ENCODE results near the gene NEK7. TPM values are rescaled to one million over a fixed set of nuclear protein-coding genes. Genes with fewer than 3 reads are reported as not detected.

The NEK7 gene
- total and polyA plus RNA-seq, 2 of the 8 experiments (the other 6 are each of a cell fraction or from before 2014, with no cell fraction given): 5.1 to 10.0 TPM

- no peak overlapping the region for H3K4me2 ChIP-seq (ENCODE audit: insufficient read depth in 1 of 2, low read depth in 2 of 2, low read length in 2 of 2)
- H4K20me1 ChIP-seq (replicated peaks in 1 of 2; ENCODE audit: control insufficient read depth in 1 of 2, insufficient read depth in 2 of 2, low read length in 2 of 2): no peaks in the 10 kb centered on the region
- peaks cover 0 to 21% of the 10 kb centered on the region in 2 experiments; a peak in 1 of 4 replicates for H3K79me2 ChIP-seq (ENCODE audit: control insufficient read depth in 1 of 2, insufficient read depth in 2 of 2, low read length in 2 of 2)
- 81% methylated on average over 3 of the region's 3 CpGs; no CpG with 5 or more reads in 1 of the 2 experiments for WGBS, 2 experiments (ENCODE audit: extremely low coverage in 1 of 2, insufficient coverage in 1 of 2, insufficient read length in 1 of 2, insufficient replicate concordance in 2 of 2, low coverage in 1 of 2, low lambda C conversion rate in 2 of 2, missing lambda C conversion rate in 1 of 2)
- H4K5ac ChIP-seq (ENCODE audit: insufficient read length, low read depth, low read length): no peak overlapping the region
- ChIA-PET POLR2A (ENCODE audit: partially characterized antibody) (no interaction called here), CTCF (ENCODE audit: partially characterized antibody) (interaction anchor here (0.6 kb wide), 1 partner anchor 265 kb away, joined by 3 read pairs; no protein-coding TSS in a partner anchor)
- no peaks in the 10 kb centered on the region for H3K4me1 ChIP-seq (replicated peaks in 1 of 4; ENCODE audit: control insufficient read depth in 3 of 4, insufficient read depth in 4 of 4, low read length in 3 of 4)
- H2BK12ac ChIP-seq (ENCODE audit: low read depth, low read length): no peak overlapping the region
- H4K91ac ChIP-seq (replicated peaks; ENCODE audit: insufficient read length, low read length): no peak overlapping the region
- no peak overlapping the region for H4K8ac ChIP-seq (ENCODE audit: extremely low read depth, insufficient read depth, low read length)
- H2BK15ac ChIP-seq (ENCODE audit: low read length): no peak overlapping the region
- no peaks in the 10 kb centered on the region for H3K9me3 ChIP-seq (ENCODE audit: insufficient read depth in 2 of 2, low read depth in 1 of 2, low read length in 1 of 2)
- H2AK5ac ChIP-seq (ENCODE audit: low read depth, low read length): no peak overlapping the region
- no peak overlapping the region for H3K14ac ChIP-seq (ENCODE audit: insufficient read length)
- DNase-seq (ENCODE audit: low read depth in 1 of 2, low spot score in 2 of 2) (no peak), FAIRE-seq (no peak)
- no peak overlapping the region for H3K56ac ChIP-seq (replicated peaks; ENCODE audit: insufficient read length, low read depth, low read length)
- no peaks in the 10 kb centered on the region for H3K27me3 ChIP-seq (replicated peaks in 1 of 4; ENCODE audit: control insufficient read depth in 3 of 4, extremely low read depth in 1 of 4, insufficient read depth in 3 of 4, low read length in 3 of 4)
- no peak overlapping the region for H2AFZ ChIP-seq (ENCODE audit: low read length)
- no peak overlapping the region for H3K27ac ChIP-seq (ENCODE audit: low read depth, low read length)
- H3K18ac ChIP-seq (ENCODE audit: extremely low read depth, low read length): no peak overlapping the region
- no peaks in the 10 kb centered on the region for H3K79me1 ChIP-seq (ENCODE audit: low read depth, low read length)
- H3K9ac ChIP-seq (replicated peaks in 1 of 4; ENCODE audit: extremely low read depth in 1 of 4, low read depth in 3 of 4, low read length in 3 of 4): no peak overlapping the region
- no peak overlapping the region for H3K4ac ChIP-seq (replicated peaks; ENCODE audit: insufficient read length, low read depth, low read length)
- no peak overlapping the region for H2BK20ac ChIP-seq (ENCODE audit: low read length)
- TF ChIP-seq CHD1 (IDR thresholded peaks at IDR 0.05; ENCODE audit: low read depth, low read length) (no peak), CHD2 (IDR thresholded peaks at IDR 0.05; ENCODE audit: low read length) (no peak), TAF1 (IDR thresholded peaks at IDR 0.05; ENCODE audit: low read depth, low read length) (no peak), FOSL1 (IDR thresholded peaks at IDR 0.05; ENCODE audit: insufficient read depth, low read depth, low read length) (no peak), RAD21 (IDR thresholded peaks at IDR 0.05 in 1 of 2, conservative IDR thresholded peaks at IDR 0.05 in 1 of 2; ENCODE audit: low read depth in 2 of 2, low read length in 2 of 2) (no peak; a peak in 1 of 4 replicates), BCL11A (IDR thresholded peaks at IDR 0.05; ENCODE audit: low read depth in 2 of 2, low read length in 2 of 2) (no peak), KDM1A (IDR thresholded peaks at IDR 0.05; ENCODE audit: borderline replicate concordance, low read length) (no peak), TCF12 (IDR thresholded peaks at IDR 0.05; ENCODE audit: low read depth, low read length) (no peak), ASH2L (IDR thresholded peaks at IDR 0.05; ENCODE audit: low read length) (no peak), CBX8 (IDR thresholded peaks at IDR 0.05; ENCODE audit: borderline replicate concordance, low read depth, low read length) (no peak), HDAC6 (IDR thresholded peaks at IDR 0.05; ENCODE audit: low read depth, low read length) (no peak), MAFK (IDR thresholded peaks at IDR 0.05; ENCODE audit: low read depth, low read length) (no peak)
- no peak overlapping the region for H3K23ac ChIP-seq (ENCODE audit: insufficient read length)
- H3K36me3 ChIP-seq (ENCODE audit: control insufficient read depth in 2 of 4, insufficient read depth in 4 of 4, low read length in 3 of 4): no peaks in the 10 kb centered on the region
- no peaks in the 10 kb centered on the region for H3K23me2 ChIP-seq (ENCODE audit: low read depth, low read length)
- H2BK120ac ChIP-seq (replicated peaks; ENCODE audit: low read depth, low read length): no peak overlapping the region
- no peak overlapping the region for H3K4me3 ChIP-seq (ENCODE audit: extremely low read depth in 1 of 4, insufficient read depth in 2 of 4, low read depth in 3 of 4, low read length in 4 of 4)
- no peak overlapping the region for H2BK5ac ChIP-seq (ENCODE audit: low read depth, low read length)
Measured at GRCh38 chr1:198206292-198206691, 49.5 kb downstream of the NEK7 start.

Measured in H1 (cell line).